ENCODE results near the gene BCAR1. TPM values are rescaled to one million over a fixed set of nuclear protein-coding genes. Genes with fewer than 3 reads are reported as not detected.

Gene BCAR1
- total and polyA plus RNA-seq, 2 of the 13 experiments (the other 11 are each of a cell fraction or from before 2014, with no cell fraction given): 48.1 to 51.7 TPM

DNA sequence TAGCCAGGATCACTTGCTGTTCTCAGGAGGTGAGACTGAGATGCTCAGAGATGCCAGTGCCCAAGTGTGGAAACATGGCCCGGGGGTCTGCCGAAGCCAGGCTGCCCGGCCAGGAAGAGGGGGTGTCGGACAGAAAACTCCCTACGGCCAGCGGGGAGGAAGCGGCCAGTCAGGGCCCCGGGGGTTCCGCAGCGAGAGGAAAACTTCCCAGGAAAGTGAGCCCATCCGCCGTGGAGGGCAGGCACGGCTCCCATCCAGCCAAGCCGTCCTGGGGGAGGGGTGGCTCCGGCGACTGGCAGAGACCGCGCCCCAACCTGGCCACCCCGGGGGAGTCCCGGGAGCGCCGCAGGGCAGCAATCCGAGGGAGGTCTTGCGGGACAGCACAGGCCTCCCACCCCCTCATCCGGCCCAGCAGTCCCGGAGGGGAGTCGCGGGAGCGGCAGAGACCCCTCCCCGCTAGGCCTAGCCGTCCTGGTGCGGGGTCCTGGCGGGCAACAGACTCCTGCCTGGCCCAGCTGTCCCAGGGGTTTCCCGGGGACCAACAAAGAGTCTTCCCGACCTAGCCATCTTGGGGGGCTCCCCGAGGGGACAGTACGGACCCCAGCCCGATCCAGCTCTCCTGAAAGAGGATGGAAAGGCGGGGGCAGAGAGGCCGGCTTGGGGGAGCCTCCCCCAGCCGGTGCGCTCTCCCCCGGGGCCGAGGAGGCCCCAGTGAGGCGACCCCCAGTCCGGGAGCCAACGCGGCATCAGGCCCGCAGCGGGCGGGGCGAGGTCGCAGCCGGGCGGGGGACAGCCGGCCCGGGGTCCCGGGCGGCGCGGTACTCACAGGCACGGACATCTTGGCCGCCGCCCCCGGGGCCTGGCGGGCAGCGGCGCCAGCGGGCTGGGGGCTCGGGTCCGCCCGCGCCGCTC is 13.8 kb upstream of the BCAR1 start (continued):
- TF ChIP-seq, protein P1, sequence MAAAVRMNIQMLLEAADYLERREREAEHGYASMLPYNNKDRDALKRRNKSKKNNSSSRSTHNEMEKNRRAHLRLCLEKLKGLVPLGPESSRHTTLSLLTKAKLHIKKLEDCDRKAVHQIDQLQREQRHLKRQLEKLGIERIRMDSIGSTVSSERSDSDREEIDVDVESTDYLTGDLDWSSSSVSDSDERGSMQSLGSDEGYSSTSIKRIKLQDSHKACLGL (CRISPR knock-in tag; IDR thresholded peaks at IDR 0.05): peak; percentile 78
- TF ChIP-seq SP1 (IDR thresholded peaks at IDR 0.05) (no peak), SP1 (CRISPR knock-in tag; IDR thresholded peaks at IDR 0.05) (no peak), ZNF317 (CRISPR knock-in tag; IDR thresholded peaks at IDR 0.05) (0 out of 2 replicates have a peak, but pooled peaks have one; percentile 43), ZNF251 (CRISPR knock-in tag; IDR thresholded peaks at IDR 0.05) (no peak), MYNN (CRISPR knock-in tag; IDR thresholded peaks at IDR 0.05; ENCODE audit: low read depth) (peak; percentile 36; the same call in 1 of the 2 replicates), ZBTB1 (CRISPR knock-in tag; IDR thresholded peaks at IDR 0.05; ENCODE audit: borderline replicate concordance) (no peak), RBFOX2 (IDR thresholded peaks at IDR 0.05; ENCODE audit: low read depth, low read length) (peak; percentile 40; the same call in 1 of the 2 replicates), ZNF7 (CRISPR knock-in tag; IDR thresholded peaks at IDR 0.05) (no peak), KLF12 (CRISPR knock-in tag; IDR thresholded peaks at IDR 0.05; ENCODE audit: borderline replicate concordance) (0 out of 2 replicates have a peak, but pooled peaks have one; percentile 1), ZNF296 (CRISPR knock-in tag; conservative IDR thresholded peaks at IDR 0.05) (0 out of 2 replicates have a peak, but pooled peaks have one; percentile 67), ZMAT3 (CRISPR knock-in tag; conservative IDR thresholded peaks at IDR 0.05) (peak; percentile 47), ZBTB3 (CRISPR knock-in tag; IDR thresholded peaks at IDR 0.05; ENCODE audit: borderline replicate concordance, low read depth) (no peak), HDAC1 (CRISPR knock-in tag; IDR thresholded peaks at IDR 0.05) (peak; percentile 12; the same call in 1 of the 2 replicates), AGO1 (IDR thresholded peaks at IDR 0.05; ENCODE audit: low read depth, low read length, poor library complexity, severe bottlenecking) (peak; percentile 78), ZBTB7B (CRISPR knock-in tag; IDR thresholded peaks at IDR 0.05) (peak; percentile 21; the same call in 1 of the 2 replicates), PHF8 (CRISPR knock-in tag; IDR thresholded peaks at IDR 0.05) (0 out of 2 replicates have a peak, but pooled peaks have one; percentile 56), SP4 (CRISPR knock-in tag; IDR thresholded peaks at IDR 0.05) (no peak)
- TF ChIP-seq, protein P2, sequence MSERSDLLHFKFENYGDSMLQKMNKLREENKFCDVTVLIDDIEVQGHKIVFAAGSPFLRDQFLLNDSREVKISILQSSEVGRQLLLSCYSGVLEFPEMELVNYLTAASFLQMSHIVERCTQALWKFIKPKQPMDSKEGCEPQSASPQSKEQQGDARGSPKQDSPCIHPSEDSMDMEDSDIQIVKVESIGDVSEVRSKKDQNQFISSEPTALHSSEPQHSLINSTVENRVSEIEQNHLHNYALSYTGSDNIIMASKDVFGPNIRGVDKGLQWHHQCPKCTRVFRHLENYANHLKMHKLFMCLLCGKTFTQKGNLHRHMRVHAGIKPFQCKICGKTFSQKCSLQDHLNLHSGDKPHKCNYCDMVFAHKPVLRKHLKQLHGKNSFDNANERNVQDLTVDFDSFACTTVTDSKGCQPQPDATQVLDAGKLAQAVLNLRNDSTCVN (CRISPR knock-in tag; IDR thresholded peaks at IDR 0.05; ENCODE audit: borderline replicate concordance): peak; percentile 31; the same call in 1 of the 2 replicates
- TF ChIP-seq, protein P3, sequence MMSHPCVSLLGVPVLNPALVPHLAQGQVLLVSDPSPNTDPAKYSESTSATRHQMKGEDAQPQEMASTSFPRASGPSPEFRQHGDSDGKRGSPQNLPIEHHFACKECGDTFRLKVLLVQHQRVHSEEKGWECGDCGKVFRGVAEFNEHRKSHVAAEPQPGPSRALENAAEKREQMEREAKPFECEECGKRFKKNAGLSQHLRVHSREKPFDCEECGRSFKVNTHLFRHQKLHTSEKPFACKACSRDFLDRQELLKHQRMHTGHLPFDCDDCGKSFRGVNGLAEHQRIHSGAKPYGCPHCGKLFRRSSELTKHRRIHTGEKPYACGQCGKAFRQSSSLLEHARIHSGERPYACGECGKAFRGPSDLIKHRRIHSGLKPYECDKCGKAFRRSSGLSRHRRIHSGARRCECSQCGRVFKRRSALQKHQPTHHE (CRISPR knock-in tag; IDR thresholded peaks at IDR 0.05; ENCODE audit: borderline replicate concordance): 0 out of 2 replicates have a peak, but pooled peaks have one; percentile 51
- TF ChIP-seq, protein P4, sequence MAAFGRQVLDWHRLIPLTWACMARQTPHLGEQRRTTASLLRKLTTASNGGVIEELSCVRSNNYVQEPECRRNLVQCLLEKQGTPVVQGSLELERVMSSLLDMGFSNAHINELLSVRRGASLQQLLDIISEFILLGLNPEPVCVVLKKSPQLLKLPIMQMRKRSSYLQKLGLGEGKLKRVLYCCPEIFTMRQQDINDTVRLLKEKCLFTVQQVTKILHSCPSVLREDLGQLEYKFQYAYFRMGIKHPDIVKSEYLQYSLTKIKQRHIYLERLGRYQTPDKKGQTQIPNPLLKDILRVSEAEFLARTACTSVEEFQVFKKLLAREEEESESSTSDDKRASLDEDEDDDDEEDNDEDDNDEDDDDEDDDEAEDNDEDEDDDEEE (CRISPR knock-in tag; IDR thresholded peaks at IDR 0.05): 0 out of 2 replicates have a peak, but pooled peaks have one; percentile 43
- TF ChIP-seq, protein P5, sequence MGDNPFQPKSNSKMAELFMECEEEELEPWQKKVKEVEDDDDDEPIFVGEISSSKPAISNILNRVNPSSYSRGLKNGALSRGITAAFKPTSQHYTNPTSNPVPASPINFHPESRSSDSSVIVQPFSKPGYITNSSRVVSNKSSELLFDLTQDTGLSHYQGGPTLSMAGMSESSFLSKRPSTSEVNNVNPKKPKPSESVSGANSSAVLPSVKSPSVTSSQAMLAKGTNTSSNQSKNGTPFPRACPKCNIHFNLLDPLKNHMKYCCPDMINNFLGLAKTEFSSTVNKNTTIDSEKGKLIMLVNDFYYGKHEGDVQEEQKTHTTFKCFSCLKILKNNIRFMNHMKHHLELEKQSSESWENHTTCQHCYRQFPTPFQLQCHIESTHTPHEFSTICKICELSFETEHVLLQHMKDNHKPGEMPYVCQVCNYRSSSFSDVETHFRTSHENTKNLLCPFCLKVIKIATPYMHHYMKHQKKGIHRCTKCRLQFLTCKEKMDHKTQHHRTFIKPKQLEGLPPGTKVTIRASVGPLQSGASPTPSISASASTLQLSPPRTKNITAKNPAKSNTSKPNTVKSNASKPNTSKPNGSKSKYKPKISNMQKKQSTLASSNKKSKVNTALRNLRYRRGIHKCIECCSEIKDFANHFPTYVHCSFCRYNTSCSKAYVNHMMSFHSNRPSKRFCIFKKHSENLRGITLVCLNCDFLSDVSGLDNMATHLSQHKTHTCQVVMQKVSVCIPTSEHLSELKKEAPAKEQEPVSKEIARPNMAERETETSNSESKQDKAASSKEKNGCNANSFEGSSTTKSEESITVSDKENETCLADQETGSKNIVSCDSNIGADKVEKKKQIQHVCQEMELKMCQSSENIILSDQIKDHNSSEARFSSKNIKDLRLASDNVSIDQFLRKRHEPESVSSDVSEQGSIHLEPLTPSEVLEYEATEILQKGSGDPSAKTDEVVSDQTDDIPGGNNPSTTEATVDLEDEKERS (CRISPR knock-in tag; IDR thresholded peaks at IDR 0.05): peak; percentile 68

All from HepG2 (cell line).